Astrocyte (in vitro differentiated cells and primary cell): ENCODE measurements around the gene U2AF1L4.

ENCODE experiments used
- EZH2 ChIP-seq: IDR thresholded peaks from 2 replicates; pipeline ENCODE4 v1.6.1; 2012; ENCODE audit warnings: mild to moderate bottlenecking, low read length, inconsistent platforms; ENCODE audit not compliant: insufficient read depth
- TF ChIP-seq, protein P1 (sequence below): IDR thresholded peaks from 2 replicates; pipeline ENCODE4 v1.5.1; 2011; ENCODE audit warnings: low read depth, mild to moderate bottlenecking, inconsistent platforms, low read length, moderate library complexity; ENCODE audit not compliant: insufficient read depth

DNA sequence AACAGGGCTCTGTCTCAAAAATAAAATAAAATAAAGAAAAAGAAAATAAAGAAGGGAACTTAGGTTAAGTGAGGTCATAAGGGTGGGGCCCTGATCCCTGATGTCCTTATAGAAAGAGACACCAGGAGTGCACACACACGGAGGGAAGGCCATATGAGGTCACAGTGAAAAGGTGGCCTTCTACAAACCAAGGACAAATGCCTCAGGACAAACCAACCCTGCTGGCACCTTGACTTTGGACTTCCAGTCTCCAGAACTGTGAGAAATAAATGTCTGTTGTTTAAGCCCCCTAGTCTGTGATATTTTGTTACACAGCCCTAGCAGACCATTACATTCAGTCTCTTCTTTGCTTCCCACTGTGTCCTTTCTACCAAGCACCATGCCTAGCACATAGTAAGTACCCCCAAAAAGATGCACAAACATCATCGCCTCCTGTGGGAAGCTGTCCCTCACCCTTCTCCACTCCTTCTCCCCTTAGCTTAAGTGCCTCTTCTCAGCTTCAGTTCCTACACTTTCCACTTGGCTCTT is 49.3 kb downstream of the U2AF1L4 start:
- TF ChIP-seq, protein P1, sequence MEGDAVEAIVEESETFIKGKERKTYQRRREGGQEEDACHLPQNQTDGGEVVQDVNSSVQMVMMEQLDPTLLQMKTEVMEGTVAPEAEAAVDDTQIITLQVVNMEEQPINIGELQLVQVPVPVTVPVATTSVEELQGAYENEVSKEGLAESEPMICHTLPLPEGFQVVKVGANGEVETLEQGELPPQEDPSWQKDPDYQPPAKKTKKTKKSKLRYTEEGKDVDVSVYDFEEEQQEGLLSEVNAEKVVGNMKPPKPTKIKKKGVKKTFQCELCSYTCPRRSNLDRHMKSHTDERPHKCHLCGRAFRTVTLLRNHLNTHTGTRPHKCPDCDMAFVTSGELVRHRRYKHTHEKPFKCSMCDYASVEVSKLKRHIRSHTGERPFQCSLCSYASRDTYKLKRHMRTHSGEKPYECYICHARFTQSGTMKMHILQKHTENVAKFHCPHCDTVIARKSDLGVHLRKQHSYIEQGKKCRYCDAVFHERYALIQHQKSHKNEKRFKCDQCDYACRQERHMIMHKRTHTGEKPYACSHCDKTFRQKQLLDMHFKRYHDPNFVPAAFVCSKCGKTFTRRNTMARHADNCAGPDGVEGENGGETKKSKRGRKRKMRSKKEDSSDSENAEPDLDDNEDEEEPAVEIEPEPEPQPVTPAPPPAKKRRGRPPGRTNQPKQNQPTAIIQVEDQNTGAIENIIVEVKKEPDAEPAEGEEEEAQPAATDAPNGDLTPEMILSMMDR: no peak
- no peak for TF ChIP-seq EZH2
